NCI-H510A treated with DMSO at 0.1 percent for 48 hours (cell line): Measurements from ENCODE around the gene VIM.
A peak's percentile ranks its signal among the peaks of the same experiment; 100 is the strongest.
"Not testable (repeated sequence)": the region's sequence is repeated elsewhere in the genome, so short reads cannot be mapped to it uniquely, and the experiment has no call there.

Experiments
- DNase-seq: peaks from one replicate; lab custom pipeline; 2025; lab: John Stamatoyannopoulos, UW

VIM gene

DNA sequence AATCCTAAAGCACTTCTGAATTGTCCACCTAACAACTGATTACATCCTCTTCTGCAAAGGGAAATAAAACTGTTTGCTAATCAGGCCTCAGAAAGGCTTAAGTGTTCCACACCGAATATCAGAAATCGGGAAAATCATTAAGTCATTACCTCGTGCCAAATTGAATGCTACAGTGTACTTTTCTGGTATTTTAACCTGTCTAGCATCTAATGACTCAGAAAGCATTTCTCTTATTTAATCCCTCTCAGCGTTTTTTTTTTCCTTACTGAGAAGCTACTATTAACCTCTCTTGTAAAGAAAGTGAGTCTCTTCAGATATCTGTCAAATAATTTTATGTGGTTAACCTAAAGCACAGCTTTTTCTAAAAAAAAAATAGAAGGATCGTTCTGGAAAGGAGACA, 28.6 kb downstream of the VIM start:
- DNase-seq = no peak

DNA sequence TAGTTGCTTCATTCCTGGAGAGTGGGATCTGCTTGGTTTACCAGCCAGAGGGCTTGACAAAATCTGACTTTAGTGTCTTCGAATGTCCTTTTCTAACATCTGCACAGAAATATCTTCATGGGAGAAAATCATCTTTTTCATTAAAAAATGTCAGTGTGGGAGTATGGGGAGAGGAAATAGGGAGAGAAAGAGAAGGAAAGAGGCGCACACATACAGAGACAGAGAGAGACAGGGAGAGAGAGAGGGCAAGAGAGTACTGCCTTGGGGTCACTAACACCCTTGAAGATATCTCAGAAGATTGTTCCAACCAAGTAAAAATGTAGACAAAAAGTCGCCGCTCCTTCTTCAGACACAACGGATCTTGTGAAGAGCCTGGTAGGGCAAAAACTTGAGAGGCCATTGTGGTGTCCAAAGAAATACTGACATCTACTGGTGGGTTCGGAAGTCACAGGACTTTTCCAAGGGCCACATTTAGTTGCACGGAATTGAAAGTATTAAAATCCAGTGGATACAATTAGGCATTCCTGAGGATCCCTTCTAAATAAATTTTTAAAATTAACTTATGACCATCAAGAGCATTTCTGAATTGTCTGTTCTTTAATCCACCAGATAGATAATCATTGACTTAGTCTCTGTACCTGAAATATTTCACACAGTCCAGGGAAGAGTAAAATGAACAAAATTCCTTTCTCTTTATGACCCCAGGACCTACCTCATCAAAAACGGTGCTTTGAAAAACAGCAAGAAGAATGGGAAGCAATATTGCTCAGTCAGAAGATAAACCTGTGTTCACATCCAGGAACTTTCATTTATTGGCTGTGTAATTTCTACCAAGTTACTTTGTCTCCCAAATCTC, 29.7 kb downstream of the VIM start:
- peak; percentile 69 for DNase-seq

- no peak for DNase-seq
Measured at GRCh38 chr10:17262502-17262901, 34.5 kb downstream of the VIM start.

DNA sequence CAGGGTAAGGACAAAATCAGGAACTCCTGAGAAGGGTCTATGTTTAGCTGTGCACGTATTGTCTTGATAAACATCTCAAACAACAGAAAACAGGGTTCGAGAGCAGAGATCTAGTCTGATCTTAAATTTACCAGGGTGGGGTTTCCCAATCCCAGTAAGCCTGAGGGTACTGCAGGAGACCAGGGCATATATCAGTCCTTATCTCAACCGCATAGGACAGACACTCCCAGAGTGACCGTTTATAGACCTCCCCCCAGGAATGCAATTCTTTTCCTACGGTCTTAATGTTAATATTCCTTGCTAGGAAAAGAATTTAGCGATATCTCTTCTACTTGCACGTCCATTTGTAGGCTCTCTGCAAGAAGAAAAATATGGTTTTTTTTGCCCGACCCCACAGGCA, 35.5 kb downstream of the VIM start:
- no peak for DNase-seq

DNA sequence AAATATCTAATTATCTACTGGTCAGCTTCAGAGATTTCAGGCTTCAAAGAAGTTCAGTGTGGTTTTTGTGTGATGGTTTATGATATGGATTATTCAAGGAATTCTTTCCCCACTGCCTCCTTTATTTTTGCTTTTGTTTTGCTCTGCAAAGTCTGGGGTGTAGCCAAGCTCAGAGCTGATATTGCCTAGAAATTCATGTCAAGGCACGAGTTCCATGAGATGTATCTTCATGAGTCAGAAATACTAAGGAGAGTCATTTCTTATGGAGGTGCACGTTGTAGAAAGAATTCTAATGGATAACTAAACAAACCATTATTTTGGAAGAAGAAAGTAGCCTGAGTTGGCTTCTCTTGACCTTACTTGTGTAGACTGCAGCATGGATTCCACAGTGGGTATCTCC, 37.4 kb downstream of the VIM start:
- no peak for DNase-seq

DNA sequence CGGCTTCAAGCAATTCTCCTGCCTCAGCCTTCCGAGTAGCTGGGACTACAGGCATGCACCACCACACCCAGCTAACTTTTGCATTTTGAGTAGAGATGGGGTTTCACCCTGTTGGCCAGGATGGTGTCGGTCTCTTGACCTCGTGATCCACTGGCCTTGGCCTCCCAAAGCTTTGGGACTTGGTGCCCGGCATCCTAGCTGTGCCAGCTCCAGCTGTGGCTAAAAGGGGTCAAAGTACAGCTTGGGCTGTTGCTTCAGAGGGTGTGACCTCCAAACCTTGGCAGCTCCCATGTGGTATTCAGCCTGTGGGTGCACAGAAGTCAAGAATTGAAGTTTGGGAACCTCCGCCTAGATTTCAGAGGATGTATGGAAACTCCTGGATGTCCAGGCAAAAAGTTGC, 38.5 kb downstream of the VIM start:
- not testable (repeated sequence) for DNase-seq

GRCh38 chr10:17272648-17273047, 44.6 kb downstream of the VIM start:
- no peak for DNase-seq

- no peak for DNase-seq
Measured at GRCh38 chr10:17273403-17273802, 45.4 kb downstream of the VIM start.

- no peak for DNase-seq
Measured at GRCh38 chr10:17276756-17277424, 48.8 kb downstream of the VIM start.

DNA sequence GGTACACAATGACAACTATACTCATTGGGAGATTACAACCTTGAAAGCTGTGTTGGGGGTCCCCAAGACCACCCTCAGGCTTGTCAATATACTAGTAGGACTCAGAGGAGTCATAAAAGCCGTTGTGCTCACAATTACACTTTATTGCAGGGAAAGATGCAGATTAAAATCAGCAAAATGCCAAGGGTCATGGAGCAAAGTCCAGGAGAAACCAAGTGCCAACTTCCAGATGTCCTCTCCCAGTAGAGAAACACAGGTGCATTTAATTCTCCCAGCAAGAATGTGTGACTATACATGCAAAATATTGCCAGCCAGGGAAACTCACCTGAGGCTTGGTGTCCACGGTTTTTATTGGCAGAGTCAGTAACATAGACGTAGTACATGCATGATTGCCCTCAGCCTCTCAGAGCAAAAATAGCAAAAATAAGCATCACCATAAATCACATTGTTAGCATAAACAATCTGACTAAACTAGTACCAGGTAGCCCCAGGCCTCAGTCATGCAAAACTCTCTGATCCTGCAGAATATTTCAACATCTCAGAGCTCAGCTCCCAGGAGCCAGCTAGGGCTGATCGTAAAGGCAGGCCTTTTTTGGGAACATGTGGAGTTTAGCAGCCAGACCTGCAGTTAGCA, 50.7 kb downstream of the VIM start:
- DNase-seq = no peak

DNA sequence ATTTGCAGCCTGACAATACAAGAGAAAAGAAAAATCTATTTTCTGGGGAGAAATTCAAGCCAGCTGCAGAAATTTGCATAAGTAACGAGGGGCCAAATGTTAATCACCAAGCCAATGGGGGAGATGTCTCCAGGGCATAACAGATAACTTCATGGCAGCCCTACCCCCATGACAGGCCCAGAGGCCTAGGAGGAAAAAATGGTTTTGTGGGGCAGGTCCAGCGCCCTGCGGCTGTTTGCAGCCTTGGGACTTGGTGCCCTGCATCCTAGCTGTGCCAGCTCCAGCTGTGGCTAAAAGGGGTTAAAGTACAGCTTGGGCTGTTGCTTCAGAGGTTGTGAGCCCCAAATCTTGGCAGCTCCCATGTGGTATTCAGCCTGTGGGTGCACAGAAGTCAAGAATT, 54.3 kb downstream of the VIM start:
- DNase-seq = no peak

GRCh38 chr10:17286562-17287550, 58.8 kb downstream of the VIM start:
- no peak for DNase-seq
